Parathyroid adenoma (tissue), 2 donors: Measurements from ENCODE around the gene HUNK.

Source experiments
- H2AFZ ChIP-seq: fragments of 300-600 bp; sonication (generic); one replicate; pipeline ENCODE4 v1.7.0; 2017; ENCODE audit warnings: antibody characterized with exemption, mild to moderate bottlenecking
- H3K27ac ChIP-seq: fragments of 300-600 bp; sonication (generic); one replicate; pipeline ENCODE4 v1.7.0; 2017
- H3K27me3 ChIP-seq: fragments of 300-600 bp; sonication (generic); one replicate; pipeline ENCODE4 v1.7.0; 2017; ENCODE audit warnings: low read length; ENCODE audit not compliant: control insufficient read depth, insufficient read depth
- H3K36me3 ChIP-seq: fragments of 300-600 bp; sonication (generic); one replicate; pipeline ENCODE4 v1.7.0; 2017; ENCODE audit warnings: low read length; ENCODE audit not compliant: control insufficient read depth, insufficient read depth
- H3K4me1 ChIP-seq: fragments of 300-600 bp; sonication (generic); one replicate; pipeline ENCODE4 v1.7.0; 2017; ENCODE audit warnings: control low read depth
- H3K4me2 ChIP-seq: fragments of 300-600 bp; sonication (generic); one replicate; pipeline ENCODE4 v1.7.0; 2017; ENCODE audit warnings: low read length
- H3K4me3 ChIP-seq: fragments of 300-600 bp; sonication (generic); one replicate; pipeline ENCODE4 v1.7.0; 2017; ENCODE audit warnings: low read depth, low read length
- H3K79me2 ChIP-seq: fragments of 300-600 bp; sonication (generic); one replicate; pipeline ENCODE4 v1.7.0; 2017; ENCODE audit warnings: control low read depth
- H3K9ac ChIP-seq: fragments of 300-600 bp; sonication (generic); one replicate; pipeline ENCODE4 v1.7.0; 2017; ENCODE audit warnings: mild to moderate bottlenecking
- H3K9me3 ChIP-seq: fragments of 300-600 bp; sonication (generic); one replicate; pipeline ENCODE4 v1.7.0; 2017; ENCODE audit warnings: low read length; ENCODE audit not compliant: control insufficient read depth
- TF ChIP-seq, protein P1 (sequence below): fragments of 300-600 bp; sonication (generic); IDR thresholded peaks from one replicate; pipeline ENCODE4 v1.7.0; 2017; ENCODE audit warnings: antibody characterized with exemption, mild to moderate bottlenecking
- donor health status: primary hyperparathyroidism.

HUNK gene

DNA sequence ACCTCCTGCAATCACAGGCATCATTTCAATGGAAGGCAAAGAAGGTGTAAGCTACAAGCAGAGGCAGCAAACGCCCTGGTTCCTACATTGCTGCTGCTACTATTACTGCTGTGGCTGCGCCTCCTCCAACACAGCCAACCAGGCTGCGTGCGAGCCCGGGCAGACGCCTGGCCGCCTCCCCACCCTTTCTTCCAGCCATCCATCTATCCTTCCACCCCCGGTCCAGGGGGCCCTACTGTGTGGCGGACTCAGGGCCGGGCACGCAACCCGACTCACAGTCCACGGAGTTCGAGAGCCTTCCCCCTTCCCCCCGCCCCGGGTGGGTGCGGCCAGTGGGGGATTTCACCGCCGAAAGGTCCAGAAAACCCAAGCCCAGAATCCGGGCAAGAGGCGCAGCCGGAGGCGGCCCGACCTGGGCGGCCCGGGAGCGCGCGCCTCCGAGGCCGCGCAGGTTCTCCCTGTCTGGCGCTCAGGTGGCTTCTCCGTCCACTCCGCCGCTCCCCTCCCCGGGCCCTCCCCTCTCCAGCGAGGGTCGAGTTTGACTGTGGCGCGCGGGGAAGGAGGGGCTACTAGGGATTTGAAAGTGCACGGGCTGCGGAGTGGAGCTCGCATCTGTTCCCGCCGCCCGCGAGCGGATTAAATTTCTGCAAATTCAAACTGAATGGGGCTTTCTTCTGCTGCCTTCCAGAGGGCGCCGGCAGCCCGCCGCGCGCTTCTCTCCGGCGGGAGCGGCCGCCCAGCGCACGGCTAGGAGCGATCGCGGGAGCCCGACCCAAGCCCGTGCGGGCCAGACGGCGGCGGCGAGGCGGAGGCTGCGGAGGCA is at the start of gene HUNK:
TSS of gene HUNK (plus strand) at position 569 of the 823 bp plus-strand sequence. CDS start 655 bp downstream, outside the sequence.
- no peaks in the 10 kb centered on the region for H3K4me1 ChIP-seq

DNA sequence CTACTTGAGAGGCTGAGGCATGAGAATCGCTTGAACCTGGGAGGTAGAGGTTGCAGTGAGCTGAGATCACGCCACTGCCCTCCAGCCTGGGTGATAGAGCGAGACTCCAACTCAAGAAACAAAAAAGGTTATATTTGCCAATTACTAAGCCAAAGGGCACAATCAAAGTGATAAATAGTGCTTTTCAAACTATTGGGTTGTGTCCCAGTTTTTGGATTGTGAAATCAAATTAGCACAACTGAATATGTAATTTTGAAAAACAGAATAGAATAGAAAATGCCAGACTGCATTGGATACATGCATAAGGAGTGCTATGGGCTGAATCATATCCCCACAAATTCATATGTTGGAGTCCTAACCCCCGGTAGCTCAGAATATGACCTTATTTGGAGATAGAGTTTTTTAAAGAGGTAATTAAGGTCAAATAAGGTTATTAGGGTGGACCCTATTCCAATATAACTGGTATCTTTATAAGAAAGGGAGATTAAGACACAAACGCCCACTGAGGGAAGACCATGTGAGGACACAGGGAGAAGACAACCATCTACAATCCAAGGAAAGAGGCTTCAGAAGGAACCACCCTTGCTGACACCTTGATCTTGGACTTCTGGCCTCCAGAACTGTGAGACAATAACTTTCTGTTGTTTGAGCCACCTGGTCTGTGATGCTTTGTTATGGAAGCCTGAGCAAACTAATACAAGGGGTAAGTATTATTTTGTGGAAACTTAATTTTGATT is 42.9 kb upstream of the HUNK start:
- Histone ChIP-seq H3K27me3 (no peaks in the 10 kb centered on the region), H3K27ac (no peak overlapping the region), H3K4me3 (no peak overlapping the region), H2AFZ (no peak overlapping the region), H3K4me2 (no peak overlapping the region), H3K4me1 (no peaks in the 10 kb centered on the region), H3K79me2 (no peaks in the 10 kb centered on the region), H3K9ac (no peak overlapping the region), H3K36me3 (no peaks in the 10 kb centered on the region), H3K9me3 (no peaks in the 10 kb centered on the region)
- TF ChIP-seq, protein P1, sequence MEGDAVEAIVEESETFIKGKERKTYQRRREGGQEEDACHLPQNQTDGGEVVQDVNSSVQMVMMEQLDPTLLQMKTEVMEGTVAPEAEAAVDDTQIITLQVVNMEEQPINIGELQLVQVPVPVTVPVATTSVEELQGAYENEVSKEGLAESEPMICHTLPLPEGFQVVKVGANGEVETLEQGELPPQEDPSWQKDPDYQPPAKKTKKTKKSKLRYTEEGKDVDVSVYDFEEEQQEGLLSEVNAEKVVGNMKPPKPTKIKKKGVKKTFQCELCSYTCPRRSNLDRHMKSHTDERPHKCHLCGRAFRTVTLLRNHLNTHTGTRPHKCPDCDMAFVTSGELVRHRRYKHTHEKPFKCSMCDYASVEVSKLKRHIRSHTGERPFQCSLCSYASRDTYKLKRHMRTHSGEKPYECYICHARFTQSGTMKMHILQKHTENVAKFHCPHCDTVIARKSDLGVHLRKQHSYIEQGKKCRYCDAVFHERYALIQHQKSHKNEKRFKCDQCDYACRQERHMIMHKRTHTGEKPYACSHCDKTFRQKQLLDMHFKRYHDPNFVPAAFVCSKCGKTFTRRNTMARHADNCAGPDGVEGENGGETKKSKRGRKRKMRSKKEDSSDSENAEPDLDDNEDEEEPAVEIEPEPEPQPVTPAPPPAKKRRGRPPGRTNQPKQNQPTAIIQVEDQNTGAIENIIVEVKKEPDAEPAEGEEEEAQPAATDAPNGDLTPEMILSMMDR: no peak

More for the DNA sequence above, at the start of gene HUNK:
- Histone ChIP-seq H3K27ac (no peak within 1 kb of the TSS), H3K4me2 (peak within 1 kb of the TSS; percentile 90), H3K79me2 (no peaks in the 10 kb centered on the region), H2AFZ (peak within 1 kb of the TSS; percentile 72), H3K4me3 (peak within 1 kb of the TSS; percentile 49), H3K9me3 (no peaks in the 10 kb centered on the region), H3K27me3 (no peaks in the 10 kb centered on the region), H3K36me3 (no peaks in the 10 kb centered on the region), H3K9ac (no peak within 1 kb of the TSS)
- TF ChIP-seq, protein P1: no peak

DNA sequence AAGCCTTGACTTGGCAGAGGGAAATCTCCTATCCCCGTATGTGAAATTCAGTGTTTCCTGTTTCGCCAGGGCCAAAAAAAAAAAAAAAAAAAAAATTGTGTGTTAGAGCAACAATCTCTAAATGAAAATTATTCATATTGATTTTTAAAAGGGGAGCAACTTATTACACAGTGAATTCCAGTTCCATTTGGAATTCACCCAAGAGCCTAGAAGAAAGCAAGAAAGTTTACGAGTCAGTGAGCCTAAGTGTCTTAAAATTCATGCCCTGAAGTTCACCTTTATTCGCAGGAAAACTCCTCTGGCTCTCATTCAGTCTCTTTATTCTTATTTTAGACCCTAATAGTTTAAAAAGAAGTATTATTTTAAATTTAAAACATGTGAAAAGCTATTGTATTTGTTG is 42.1 kb upstream of the HUNK start:
- H3K9me3 ChIP-seq: no peaks in the 10 kb centered on the region
- no peak overlapping the region for H3K27ac ChIP-seq

DNA sequence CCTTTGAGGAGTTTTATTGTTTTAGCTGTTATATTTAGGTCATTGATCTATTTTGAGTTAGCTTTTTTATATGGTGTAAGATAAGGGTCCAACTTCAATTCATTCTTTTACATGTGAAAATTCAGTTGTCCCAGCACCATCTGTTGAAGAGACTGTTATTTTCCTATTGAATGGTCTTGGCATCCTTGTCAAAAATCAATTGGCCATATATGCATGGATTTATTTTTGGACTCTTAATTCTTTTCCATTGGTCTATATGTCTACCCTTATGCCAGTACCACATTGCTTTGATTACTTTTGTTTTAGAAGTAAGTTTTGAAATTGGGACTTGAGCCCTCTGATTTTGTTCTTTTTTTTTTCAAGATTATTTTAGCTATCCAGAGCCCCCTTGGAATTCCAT is 35.8 kb upstream of the HUNK start:
- no peaks in the 10 kb centered on the region for H3K4me1 ChIP-seq
- no peak overlapping the region for H3K9ac ChIP-seq
- no peak overlapping the region for H3K4me3 ChIP-seq
- no peaks in the 10 kb centered on the region for H3K36me3 ChIP-seq
- no peak overlapping the region for H3K4me2 ChIP-seq
- TF ChIP-seq, protein P1: no peak
- no peaks in the 10 kb centered on the region for H3K9me3 ChIP-seq
- no peaks in the 10 kb centered on the region for H3K79me2 ChIP-seq
- no peak overlapping the region for H3K27ac ChIP-seq
- no peaks in the 10 kb centered on the region for H3K27me3 ChIP-seq
- no peak overlapping the region for H2AFZ ChIP-seq

More for the DNA sequence above, 42.1 kb upstream of the HUNK start:
- no peak overlapping the region for H3K9ac ChIP-seq
- TF ChIP-seq, protein P1: no peak
- H3K4me3 ChIP-seq: no peak overlapping the region
- H2AFZ ChIP-seq: no peak overlapping the region
- no peaks in the 10 kb centered on the region for H3K27me3 ChIP-seq
- H3K36me3 ChIP-seq: no peaks in the 10 kb centered on the region
- H3K4me1 ChIP-seq: no peaks in the 10 kb centered on the region
- H3K4me2 ChIP-seq: no peak overlapping the region
- H3K79me2 ChIP-seq: no peaks in the 10 kb centered on the region
